ENCODE measurements around the gene EZH1.
A peak's percentile ranks its signal among the peaks of the same experiment; 100 is the strongest.

EZH1 gene

DNA sequence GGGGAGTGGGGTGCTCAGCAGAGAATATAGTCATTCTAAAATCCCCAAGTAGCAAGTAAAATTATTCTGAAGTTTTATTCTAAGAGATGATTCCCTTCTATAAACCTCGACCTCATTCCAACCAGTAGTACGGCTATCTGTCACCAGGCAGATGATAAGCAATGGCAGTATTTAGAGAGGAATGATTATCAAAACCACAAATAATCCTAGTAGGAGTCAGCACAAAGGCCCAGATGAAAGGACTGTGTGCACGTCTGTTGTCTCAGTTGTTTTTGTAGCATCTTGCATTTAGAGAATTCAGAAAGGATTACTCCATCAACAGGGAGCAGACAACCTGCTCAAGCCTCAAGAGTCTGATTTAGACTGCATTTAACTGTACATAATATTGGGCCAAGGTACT lies 21.2 kb downstream of the EZH1 start:
- DNase-seq (ENCODE audit: extremely low read depth in 1 of 2, low read depth in 1 of 2): no peak

DNA sequence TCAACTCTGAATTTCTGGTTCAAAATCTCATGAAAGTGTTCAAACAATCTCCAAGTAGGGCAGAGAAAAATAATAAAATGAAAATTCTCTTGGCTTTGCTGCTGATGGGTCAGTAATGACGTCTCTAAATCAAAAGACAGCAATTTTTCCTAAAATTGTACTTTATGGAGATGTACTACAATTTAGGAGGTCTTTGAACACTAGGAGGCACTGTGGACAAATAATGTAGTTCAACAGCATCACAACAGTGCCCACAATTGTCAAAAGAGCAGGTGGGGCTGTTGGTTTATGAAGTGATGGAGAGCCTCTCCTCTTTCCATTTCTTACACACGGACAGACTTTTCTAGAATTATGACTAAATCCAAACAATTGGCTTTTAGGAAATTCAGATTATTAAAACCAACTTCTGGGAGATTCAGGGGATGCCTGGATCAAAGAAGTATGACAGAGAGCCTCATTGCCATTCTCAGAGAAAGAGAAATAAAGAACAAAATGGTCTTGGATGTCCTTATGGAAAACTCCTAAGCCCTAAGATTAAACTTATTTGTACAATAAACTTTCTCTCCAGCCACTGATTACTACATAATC lies 23.8 kb downstream of the EZH1 start:
- no peak for DNase-seq (ENCODE audit: extremely low read depth in 1 of 2, low read depth in 1 of 2)

- DNase-seq (ENCODE audit: extremely low read depth in 1 of 2, low read depth in 1 of 2): no peak
Observed at GRCh38 chr17:42709561-42709960, 35.3 kb downstream of the EZH1 start.

DNA sequence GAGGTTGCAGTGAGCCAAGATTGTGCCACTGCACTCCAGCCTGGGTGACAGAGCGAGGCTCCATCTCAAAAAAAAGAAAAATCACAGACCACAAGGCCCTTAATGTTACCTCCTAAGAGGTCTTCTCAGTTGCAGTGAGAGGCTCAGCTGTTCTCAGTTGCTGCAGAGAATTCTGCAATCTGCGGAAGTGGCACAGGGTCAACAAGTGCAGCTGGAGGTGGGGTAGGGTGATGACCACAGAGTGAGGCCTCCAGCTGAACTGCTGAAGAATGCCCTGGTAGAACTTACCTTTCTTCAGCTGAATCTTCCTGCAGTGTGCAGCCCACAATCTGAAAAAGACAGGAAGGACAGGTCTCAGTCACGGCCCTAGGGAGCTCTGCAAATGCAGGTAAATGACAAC lies 36.3 kb downstream of the EZH1 start:
- no peak for DNase-seq (ENCODE audit: extremely low read depth in 1 of 2, low read depth in 1 of 2)

DNA sequence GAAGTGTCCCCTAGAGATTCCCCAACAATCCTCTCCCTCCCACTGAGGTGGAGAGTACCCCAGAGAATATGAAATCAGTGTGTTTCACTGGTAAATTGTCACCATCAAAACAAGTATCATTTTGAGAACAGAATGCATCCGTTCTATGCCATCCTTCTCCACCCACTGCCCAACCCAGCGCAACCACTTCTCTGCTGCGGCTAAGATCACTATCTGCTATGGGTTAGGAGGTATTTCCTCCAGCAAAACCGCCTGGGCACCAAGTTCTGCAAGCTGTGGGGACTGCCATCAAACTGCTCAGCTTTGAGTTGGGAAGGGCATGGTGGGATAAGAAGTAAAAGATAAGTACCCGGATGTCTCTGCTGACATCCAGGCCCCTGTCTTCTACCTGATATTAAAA lies 38.1 kb downstream of the EZH1 start:
- peak in 1 of 2 donors; percentile 25 for DNase-seq (ENCODE audit: extremely low read depth in 1 of 2, low read depth in 1 of 2)

GRCh38 chr17:42704837-42705494 lies 39.9 kb downstream of the EZH1 start:
- DNase-seq (ENCODE audit: extremely low read depth in 1 of 2, low read depth in 1 of 2): no peak

DNA sequence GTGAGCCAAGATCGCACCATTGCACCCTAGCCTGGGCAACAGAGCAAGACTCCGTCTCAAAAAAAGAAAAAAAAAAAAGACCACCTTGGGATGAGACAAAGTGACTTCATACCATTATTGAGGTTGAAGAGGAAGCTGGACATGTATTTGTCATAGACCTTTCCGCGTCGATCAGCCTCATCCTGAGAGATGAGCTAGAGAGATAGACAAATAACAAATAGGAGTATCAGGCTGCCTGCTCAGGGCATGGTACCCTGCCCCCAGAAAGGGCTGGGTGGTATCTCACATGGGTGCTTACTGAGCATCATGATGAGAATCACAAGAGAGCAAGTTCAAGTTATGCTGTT lies 40.4 kb downstream of the EZH1 start:
- no peak for DNase-seq (ENCODE audit: extremely low read depth in 1 of 2, low read depth in 1 of 2)

DNA sequence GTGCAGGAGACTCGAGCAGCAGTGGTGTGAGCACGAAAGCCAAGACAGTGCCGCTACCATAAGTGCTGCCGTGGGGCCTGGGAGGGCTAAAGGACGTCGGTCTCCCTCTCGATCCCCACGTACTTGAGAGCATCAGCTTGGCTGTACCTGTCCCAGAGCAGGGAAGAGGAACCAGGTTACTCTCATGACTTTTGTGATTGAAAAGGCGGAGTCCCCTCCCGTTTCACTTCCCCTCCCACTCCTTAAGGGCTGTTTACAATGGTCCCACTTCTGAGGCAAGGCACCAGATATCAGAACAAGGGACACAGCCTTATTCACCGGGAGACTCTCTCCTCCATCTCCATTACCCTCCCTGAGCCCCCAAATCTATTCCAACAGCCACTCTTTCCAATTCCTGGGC lies 42.4 kb downstream of the EZH1 start:
- DNase-seq (ENCODE audit: extremely low read depth in 1 of 2, low read depth in 1 of 2): no peak

DNA sequence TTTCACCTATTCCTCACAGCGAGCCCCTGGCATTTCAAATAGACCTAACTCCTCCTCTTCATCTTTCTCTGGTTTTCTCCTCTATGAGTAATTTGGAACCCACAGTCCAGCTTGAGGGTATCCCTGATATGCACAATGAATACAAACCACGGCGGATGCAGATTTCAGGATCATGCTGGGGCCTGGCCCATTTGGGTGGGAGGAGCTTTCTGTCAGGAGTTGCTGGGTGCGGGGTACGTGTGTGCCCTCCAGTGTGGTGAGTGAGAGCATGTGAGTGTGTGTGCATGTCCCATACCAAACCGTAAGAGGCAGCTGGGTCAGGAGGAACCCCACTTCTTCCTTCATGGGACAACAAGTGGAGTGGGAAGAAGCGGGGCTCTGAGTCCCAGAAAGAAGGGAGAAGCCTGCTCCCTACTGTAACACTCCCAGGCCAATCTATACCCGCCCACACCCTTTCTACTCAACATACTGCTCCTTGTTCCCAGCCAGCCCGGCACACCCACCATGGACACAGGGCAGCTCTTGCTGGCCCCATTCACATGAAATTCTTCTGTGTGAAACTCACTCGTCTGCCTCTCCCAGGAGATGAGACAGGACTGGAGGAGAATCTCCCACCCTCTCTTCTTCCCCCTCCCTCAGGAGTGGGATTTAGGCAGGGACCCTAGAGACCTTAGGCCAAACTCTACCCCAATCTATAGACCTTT lies 44.1 kb downstream of the EZH1 start:
- no peak for DNase-seq (ENCODE audit: extremely low read depth in 1 of 2, low read depth in 1 of 2)

DNA sequence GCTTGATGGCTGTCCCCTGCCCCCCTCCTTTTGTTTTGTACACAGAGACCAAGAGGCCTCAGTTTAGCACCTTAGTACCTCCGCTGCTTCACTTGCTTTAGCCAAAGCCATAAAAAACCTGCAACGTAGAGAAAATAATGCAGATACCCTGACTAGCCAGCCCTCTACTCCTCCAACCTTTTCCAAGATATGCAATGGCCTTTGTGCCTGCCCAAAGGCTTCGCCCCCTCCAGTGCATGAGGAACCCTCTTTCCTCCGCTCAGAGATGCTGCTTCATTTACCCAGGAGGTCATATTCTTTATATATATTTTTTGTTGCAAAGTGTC lies 45.5 kb downstream of the EZH1 start:
- no peak for DNase-seq (ENCODE audit: extremely low read depth in 1 of 2, low read depth in 1 of 2)

DNA sequence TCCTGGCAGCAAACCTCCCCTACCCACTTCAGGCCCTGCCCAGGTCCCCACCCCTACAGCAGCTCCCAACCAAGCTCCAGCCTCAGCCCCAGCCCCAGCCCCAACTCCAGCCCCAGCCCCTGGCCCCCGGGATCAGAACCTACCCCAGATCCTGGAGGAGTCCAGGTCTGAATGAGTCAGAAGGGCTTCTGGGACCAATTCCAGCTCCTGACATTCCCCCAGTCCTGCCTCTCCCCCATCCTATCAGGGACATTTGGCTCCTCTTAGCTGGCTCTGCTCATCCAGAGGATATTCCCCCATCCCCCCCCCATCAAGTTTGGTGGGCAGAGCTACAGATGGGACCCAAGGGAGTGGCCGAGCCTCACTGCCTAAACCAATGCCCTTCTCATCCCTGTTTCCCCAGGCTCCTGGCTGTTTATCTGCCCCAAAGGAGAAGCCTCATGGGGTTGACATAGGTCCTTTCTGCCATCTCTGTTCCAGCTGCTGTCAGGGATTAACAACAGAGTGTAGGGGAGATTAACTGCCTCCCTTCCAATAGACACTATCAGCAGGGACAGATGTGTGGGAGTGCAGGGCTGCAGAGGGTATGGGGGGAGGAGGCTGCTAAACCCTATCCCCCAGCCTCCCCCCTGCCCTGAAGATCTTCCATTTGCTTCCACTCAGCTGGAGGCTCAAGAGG lies 46.0 kb downstream of the EZH1 start:
- no peak for DNase-seq (ENCODE audit: extremely low read depth in 1 of 2, low read depth in 1 of 2)

- no peak for DNase-seq (ENCODE audit: extremely low read depth in 1 of 2, low read depth in 1 of 2)
Observed at GRCh38 chr17:42697108-42697811, 47.6 kb downstream of the EZH1 start.

DNA sequence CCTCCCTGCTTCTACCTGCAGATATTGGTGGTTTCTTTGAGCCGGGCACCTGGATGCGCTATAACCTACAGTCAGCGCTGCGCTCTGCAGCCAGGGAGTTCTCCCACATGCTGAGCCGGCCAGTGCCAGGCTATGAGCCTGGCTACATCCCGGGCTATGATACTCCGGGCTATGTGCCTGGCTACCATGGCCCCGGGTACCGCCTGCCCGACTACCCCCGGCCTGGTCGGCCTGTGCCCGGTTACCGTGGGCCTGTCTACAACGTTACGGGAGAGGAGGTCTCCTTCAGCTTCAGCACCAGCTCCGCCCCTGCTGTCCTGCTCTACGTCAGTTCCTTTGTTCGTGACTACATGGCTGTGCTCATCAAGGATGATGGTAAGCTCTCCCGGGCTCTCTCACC lies 49.3 kb downstream of the EZH1 start:
- DNase-seq (ENCODE audit: extremely low read depth in 1 of 2, low read depth in 1 of 2): no peak

DNA sequence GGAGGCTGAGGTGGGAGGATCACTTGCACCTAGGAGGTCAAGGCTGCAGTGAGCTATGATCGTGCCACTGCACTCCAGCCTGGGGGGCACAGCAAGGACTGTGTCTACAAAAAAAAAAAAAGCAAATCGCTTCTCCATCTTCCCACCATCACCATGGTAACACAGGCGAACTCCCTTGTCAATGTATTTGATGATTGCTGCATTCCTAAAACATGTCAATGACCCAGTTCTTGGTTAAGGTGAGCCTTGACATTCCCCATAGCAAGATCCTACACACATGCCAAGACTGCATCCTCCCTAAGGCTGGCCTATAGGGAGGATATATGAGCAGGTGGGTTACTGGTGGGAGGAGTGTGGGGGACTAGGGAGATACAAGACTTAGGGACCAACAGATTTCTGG lies 50.3 kb downstream of the EZH1 start:
- DNase-seq (ENCODE audit: extremely low read depth in 1 of 2, low read depth in 1 of 2): no peak

DNA sequence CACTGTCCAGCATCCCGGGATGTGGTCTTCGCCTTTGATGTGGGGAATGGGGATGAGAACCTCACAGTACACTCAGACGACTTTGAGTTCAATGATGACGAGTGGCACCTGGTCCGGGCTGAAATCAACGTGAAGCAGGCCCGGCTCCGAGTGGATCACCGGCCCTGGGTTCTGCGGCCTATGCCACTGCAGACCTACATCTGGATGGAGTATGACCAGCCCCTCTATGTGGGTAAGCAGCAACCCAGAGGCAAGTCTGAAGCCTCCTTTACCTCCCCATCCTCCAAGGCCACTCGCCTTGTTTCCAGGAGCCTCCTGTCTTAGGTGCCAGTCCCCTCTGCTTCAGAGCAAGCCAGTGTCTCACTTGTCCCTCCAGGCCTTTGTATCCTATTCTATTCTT lies 52.4 kb downstream of the EZH1 start:
- no peak for DNase-seq (ENCODE audit: extremely low read depth in 1 of 2, low read depth in 1 of 2)

- no peak for DNase-seq (ENCODE audit: extremely low read depth in 1 of 2, low read depth in 1 of 2)
Observed at GRCh38 chr17:42691021-42691545, 53.8 kb downstream of the EZH1 start.

GRCh38 chr17:42690596-42690995 lies 54.2 kb downstream of the EZH1 start:
- no peak for DNase-seq (ENCODE audit: extremely low read depth in 1 of 2, low read depth in 1 of 2)

DNA sequence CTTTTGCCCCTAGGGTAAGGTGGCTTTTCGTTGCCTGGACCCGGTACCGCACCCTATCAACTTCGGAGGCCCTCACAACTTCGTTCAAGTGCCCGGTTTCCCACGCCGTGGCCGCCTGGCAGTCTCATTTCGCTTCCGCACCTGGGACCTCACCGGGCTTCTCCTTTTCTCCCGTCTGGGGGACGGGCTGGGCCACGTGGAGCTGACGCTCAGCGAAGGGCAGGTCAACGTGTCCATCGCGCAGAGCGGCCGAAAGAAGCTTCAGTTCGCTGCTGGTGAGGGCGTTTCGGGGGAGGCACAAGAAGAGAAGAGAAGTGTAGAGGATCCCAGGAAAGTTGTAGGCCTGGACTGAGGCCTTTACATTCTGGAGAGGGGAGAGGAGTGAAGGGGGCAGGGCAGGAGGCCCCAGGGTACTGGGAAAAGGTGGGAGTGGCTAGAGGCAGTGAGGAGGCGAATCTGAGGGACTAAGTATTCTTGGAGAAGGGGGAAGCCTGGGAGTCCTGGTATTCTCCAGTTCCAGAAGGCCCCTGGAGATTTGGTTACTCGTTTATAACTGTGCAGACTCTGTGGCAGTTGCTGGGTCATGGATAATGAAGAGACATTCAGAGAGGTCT lies 57.0 kb downstream of the EZH1 start:
- no peak for DNase-seq (ENCODE audit: extremely low read depth in 1 of 2, low read depth in 1 of 2)

- DNase-seq (ENCODE audit: extremely low read depth in 1 of 2, low read depth in 1 of 2): no peak
Observed at GRCh38 chr17:42686520-42687128, 58.2 kb downstream of the EZH1 start.

DNA sequence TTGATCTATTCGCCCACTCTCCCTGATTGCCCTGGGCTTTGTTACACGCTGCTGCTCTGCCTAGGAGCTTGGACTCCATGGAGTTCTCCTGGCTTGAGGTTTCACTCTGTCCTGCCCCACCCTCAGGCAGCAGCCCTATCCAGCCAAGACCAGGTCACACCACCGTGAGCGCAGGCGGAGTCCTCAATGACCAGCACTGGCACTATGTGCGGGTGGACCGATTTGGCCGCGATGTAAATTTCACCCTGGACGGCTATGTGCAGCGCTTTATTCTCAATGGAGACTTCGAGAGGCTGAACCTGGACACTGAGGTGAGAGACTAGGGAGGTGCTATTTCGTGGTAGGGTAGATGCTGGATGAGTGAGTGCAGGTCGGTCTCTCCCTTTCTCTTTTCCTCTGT lies 59.0 kb downstream of the EZH1 start:
- DNase-seq (ENCODE audit: extremely low read depth in 1 of 2, low read depth in 1 of 2): no peak

All from activated CD8-positive, alpha-beta memory T cell treated with anti-CD3 and anti-CD28 coated beads for 1 hour (primary cell).